ENCODE data around the gene PLEKHN1. TPM values are rescaled to one million over a fixed set of nuclear protein-coding genes. Genes with fewer than 3 reads are reported as not detected.
"Not testable (repeated sequence)": the region's sequence is repeated elsewhere in the genome, so short reads cannot be mapped to it uniquely, and the experiment has no call there.

The PLEKHN1 gene
- total RNA-seq, 2 donors from 2014 or later = 0.59 TPM; not detected in 1

- peaks cover 15% of the 10 kb centered on the region for H3K36me3 ChIP-seq
- peak overlapping the region; percentile 91 to 93 for H3K27ac ChIP-seq
- H3K27me3 ChIP-seq = no peaks in the 10 kb centered on the region
- H3K4me3 ChIP-seq = no peak overlapping the region
- H3K9me3 ChIP-seq = no peaks in the 10 kb centered on the region
- peaks cover 0 to 45% of the 10 kb centered on the region in 2 donors for H3K4me1 ChIP-seq
- TF ChIP-seq CTCF (IDR thresholded peaks at IDR 0.05) = no peak
- no peak for DNase-seq (ENCODE audit: low spot score)
Observed at GRCh38 chr1:982765-983436, 16.6 kb downstream of the PLEKHN1 start.

- peak; percentile 97 to 99 for TF ChIP-seq CTCF (IDR thresholded peaks at IDR 0.05)
- Histone ChIP-seq H3K9me3 (no peaks in the 10 kb centered on the region), H3K36me3 (peaks cover 9% of the 10 kb centered on the region), H3K27ac (peak overlapping the region in 1 of 2 donors; percentile 91), H3K4me1 (peaks cover 0 to 35% of the 10 kb centered on the region in 2 donors), H3K4me3 (peak overlapping the region in 1 of 2 donors; percentile 25), H3K27me3 (no peaks in the 10 kb centered on the region)
- DNase-seq (ENCODE audit: low spot score) = no peak
Observed at GRCh38 chr1:983798-984475, 17.7 kb downstream of the PLEKHN1 start.

GRCh38 chr1:984476-984814 lies 18.2 kb downstream of the PLEKHN1 start:
- DNase-seq (ENCODE audit: low spot score) = no peak
- peak; percentile 5 to 6 for TF ChIP-seq CTCF (IDR thresholded peaks at IDR 0.05)
- H3K27ac ChIP-seq = peak overlapping the region in 1 of 2 donors; percentile 91

GRCh38 chr1:985126-985525 lies 18.8 kb downstream of the PLEKHN1 start:
- H3K4me3 ChIP-seq = no peak overlapping the region
- H3K36me3 ChIP-seq = no peaks in the 10 kb centered on the region
- no peak for DNase-seq (ENCODE audit: low spot score)
- H3K4me1 ChIP-seq = peaks cover 0 to 23% of the 10 kb centered on the region in 2 donors
- TF ChIP-seq CTCF (IDR thresholded peaks at IDR 0.05) = no peak
- H3K27me3 ChIP-seq = no peaks in the 10 kb centered on the region
- H3K27ac ChIP-seq = no peak overlapping the region
- H3K9me3 ChIP-seq = no peaks in the 10 kb centered on the region

More at GRCh38 chr1:984476-984814, 18.2 kb downstream of the PLEKHN1 start:
- Histone ChIP-seq H3K4me3 (peak overlapping the region in 1 of 2 donors; percentile 25), H3K9me3 (no peaks in the 10 kb centered on the region), H3K36me3 (peaks cover 4% of the 10 kb centered on the region), H3K27me3 (no peaks in the 10 kb centered on the region), H3K4me1 (peaks cover 0 to 30% of the 10 kb centered on the region in 2 donors)

GRCh38 chr1:988061-988460 lies 21.8 kb downstream of the PLEKHN1 start:
- not testable (repeated sequence) for H3K36me3 ChIP-seq; DNase-seq (ENCODE audit: low spot score); H3K4me1 ChIP-seq

GRCh38 chr1:991275-991674 lies 25.0 kb downstream of the PLEKHN1 start:
- not testable (repeated sequence) for DNase-seq (ENCODE audit: low spot score); H3K27ac ChIP-seq; H3K4me3 ChIP-seq; H3K27me3 ChIP-seq; H3K36me3 ChIP-seq; H3K4me1 ChIP-seq
- H3K9me3 ChIP-seq = peaks cover 0 to 11% of the 10 kb centered on the region in 2 donors

More at GRCh38 chr1:988061-988460, 21.8 kb downstream of the PLEKHN1 start:
- H3K27me3 ChIP-seq, H3K4me3 ChIP-seq, H3K27ac ChIP-seq: not testable (repeated sequence)
- peaks cover 0 to 11% of the 10 kb centered on the region in 2 donors for H3K9me3 ChIP-seq
